GM12801 (cell line): ENCODE results near the gene RNF169.

Experiments
- CTCF ChIP-seq: IDR thresholded peaks from one replicate; pipeline ENCODE4 v1.5.1; 2011; ENCODE audit warnings: control low read depth; ENCODE audit not compliant: insufficient read length; ENCODE audit errors: extremely low read depth

Gene RNF169

DNA sequence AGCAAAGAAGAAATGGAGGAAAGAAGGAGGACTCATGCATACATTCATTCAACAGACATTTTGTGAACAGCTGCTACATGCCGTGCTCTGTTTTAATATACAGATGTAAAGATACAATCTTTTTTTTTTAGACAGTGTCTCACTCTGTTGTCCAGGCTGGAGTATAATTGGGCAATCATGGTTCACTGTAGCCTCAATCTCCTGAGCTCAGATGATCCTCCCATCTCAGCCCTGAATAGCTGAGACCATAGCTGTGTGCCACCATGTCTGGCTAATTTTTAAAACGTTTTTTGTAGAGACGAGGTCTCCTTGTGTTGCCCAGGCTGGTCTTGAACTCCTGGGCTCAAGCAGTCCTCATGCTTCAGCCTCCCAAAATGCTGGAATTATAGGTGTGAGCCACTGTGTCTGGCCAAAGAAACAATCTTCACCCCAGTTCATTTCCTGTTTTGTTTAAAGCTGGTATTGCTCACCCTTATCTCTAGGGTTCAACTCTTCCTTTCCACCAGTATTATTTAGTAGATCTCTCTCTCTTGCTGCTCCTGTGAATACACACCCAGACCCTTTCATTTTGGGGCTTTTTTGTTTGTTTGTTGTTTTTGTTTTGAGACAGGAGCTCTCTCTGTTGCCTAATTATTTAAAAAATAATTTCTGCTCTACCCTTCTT is 69.8 kb downstream of the RNF169 start:
- TF ChIP-seq CTCF = no peak

- TF ChIP-seq CTCF = no peak
Measured at GRCh38 chr11:74819400-74819799, 70.8 kb downstream of the RNF169 start.

GRCh38 chr11:74820763-74821162 is 72.1 kb downstream of the RNF169 start:
- TF ChIP-seq CTCF = no peak

DNA sequence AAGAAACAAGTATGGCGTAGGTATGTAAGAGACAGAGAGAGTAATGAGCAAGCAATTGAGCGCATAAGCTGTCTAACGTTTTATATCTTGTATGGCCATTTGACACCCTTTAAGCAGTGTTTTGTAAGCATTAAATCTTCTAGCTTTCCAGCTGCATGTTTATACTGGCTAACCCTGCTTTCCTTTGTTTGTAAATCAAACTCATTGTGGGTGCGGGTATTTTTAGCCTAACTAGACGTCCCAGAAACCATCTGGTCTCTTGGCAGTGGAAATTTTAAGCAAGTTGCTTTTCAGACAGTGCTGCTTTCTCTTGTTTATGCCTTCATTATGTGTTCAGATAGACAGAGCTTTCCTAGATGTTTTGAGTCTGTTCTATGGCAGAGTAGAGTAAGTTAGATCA is 73.5 kb downstream of the RNF169 start:
- TF ChIP-seq CTCF = no peak

DNA sequence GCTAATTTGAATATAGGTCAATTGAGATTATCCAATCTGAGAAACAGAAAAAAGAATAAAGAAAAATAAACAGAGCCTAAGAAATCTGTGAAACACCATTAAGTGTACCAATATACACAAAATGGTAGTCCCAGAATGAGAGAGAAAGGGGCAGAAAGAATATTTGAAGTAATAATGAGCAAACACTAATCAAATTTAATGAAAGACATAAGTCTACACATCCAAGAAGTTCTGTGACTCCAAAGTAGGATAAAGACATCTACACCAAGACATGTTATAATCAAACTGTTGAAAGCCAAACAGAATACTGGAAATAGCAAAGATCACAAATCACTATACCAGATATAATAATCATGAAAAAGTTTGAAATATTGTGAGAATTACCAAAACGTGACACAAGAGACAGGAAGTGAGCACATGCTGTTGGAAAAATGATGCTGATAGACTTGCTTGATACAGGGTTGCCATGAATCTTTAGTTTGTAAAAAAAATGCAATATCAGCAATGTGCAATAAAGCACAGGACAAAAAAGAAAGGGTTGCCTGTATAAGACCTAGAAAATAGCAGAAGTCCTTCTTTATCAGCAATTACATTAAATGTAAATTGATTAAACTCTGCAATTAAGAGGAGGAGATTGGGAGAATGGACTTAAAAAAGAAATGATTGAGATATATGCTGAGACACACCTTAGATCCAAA is 75.8 kb downstream of the RNF169 start:
- no peak for TF ChIP-seq CTCF

DNA sequence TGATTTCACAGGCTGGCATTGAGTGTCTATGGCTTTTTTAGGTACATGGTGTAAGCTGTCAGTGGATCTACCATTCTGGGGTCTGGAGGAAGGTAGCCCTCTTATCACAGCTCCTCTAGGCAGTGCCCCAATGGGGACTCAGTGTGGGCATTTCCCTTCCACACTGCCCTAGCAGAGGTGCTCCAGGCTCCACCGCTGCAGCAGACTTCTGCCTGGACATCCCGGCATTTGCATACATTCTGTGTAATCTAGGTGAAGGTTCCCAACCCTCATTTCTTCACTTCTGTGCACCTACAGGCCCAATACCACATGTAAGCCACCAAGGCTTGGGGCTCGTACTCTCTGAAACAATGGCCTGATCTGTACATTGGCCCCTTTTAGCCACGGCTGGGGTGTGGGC is 78.3 kb downstream of the RNF169 start:
- no peak for TF ChIP-seq CTCF

GRCh38 chr11:74837191-74837590 is 88.5 kb downstream of the RNF169 start:
- no peak for TF ChIP-seq CTCF
